ENCODE results near the gene EDA2R.

Gene EDA2R

GRCh38 chrX:66579219-66579618 lies 59.7 kb downstream of the EDA2R start:
- no peak overlapping the region for H3K4me3 ChIP-seq (replicated peaks; ENCODE audit: low read depth, low read length)
- TF ChIP-seq, protein P1, sequence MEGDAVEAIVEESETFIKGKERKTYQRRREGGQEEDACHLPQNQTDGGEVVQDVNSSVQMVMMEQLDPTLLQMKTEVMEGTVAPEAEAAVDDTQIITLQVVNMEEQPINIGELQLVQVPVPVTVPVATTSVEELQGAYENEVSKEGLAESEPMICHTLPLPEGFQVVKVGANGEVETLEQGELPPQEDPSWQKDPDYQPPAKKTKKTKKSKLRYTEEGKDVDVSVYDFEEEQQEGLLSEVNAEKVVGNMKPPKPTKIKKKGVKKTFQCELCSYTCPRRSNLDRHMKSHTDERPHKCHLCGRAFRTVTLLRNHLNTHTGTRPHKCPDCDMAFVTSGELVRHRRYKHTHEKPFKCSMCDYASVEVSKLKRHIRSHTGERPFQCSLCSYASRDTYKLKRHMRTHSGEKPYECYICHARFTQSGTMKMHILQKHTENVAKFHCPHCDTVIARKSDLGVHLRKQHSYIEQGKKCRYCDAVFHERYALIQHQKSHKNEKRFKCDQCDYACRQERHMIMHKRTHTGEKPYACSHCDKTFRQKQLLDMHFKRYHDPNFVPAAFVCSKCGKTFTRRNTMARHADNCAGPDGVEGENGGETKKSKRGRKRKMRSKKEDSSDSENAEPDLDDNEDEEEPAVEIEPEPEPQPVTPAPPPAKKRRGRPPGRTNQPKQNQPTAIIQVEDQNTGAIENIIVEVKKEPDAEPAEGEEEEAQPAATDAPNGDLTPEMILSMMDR (IDR thresholded peaks at IDR 0.05; ENCODE audit: low read length, missing control alignments), result no peak
- no peak for DNase-seq (ENCODE audit: low read depth)

GRCh38 chrX:66553973-66554372 lies 84.9 kb downstream of the EDA2R start:
- TF ChIP-seq, protein P1 (IDR thresholded peaks at IDR 0.05; ENCODE audit: low read length, missing control alignments), result no peak
- no peak for DNase-seq (ENCODE audit: low read depth)
- H3K4me3 ChIP-seq (replicated peaks; ENCODE audit: low read depth, low read length), result no peak overlapping the region

DNA sequence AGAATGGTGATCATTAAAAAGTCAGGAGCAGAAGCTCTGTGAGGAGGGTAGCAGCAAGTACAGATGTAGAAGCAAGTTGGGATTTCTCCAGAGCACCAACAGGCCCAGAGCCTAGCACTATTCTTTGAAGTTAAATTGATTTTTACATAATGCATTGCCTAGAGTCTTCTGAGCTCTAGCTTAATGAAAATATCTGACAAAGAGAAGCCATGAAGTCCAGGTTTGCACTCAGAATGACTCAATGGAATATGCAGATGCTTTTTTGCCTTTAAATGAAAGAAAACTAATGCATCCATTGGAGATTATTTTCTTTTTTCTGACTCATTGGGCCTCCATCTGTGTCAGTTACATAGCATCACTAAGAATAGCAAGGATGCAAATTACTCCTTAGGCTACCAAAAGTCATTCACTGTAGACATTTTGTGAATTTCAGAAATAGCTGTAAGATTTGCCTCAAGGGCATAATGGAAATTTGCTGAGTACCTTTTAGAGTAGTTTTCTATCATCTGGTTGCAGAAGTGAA lies 91.0 kb downstream of the EDA2R start:
- DNase-seq (ENCODE audit: low read depth), result no peak
- no peak overlapping the region for H3K4me3 ChIP-seq (replicated peaks; ENCODE audit: low read depth, low read length)
- TF ChIP-seq, protein P1 (IDR thresholded peaks at IDR 0.05; ENCODE audit: low read length, missing control alignments), result no peak
